HepG2 (cell line): ENCODE data around the gene LRRC45. TPM values are rescaled to one million over a fixed set of nuclear protein-coding genes. Genes with fewer than 3 reads are reported as not detected.

Source experiments
- ATAC-seq: fragments of 200-7000 bp; cut with Tn5 transposase; 3 replicates; pipeline ENCODE4 v1.9.1; 2020; ENCODE audit warnings: mild to moderate bottlenecking, moderate library complexity
- BruUV-seq: library from RNA; stranded (reverse); fragments of 400-500 nt; replicated peaks from 2 replicates; lab custom pipeline; 2021; lab: Mats Ljungman, UMichigan
- CTCF ChIA-PET: fragments of 300-600 bp; formaldehyde crosslinking; extraction: SDS; loops from one replicate; lab custom pipeline; 2021; ENCODE audit warnings: low total read pairs, inconsistent platforms, low intra/inter-chr PET ratio; lab: Yijun Ruan, JAX
- POLR2A ChIA-PET: fragments of 350-600 bp; sonication (Branson Sonifier 250); formaldehyde crosslinking; loops from one replicate; lab custom pipeline; 2020; ENCODE audit warnings: antibody characterized with exemption, inconsistent platforms; lab: Yijun Ruan, JAX
- DNase-seq: peaks from one replicate; pipeline ENCODE4 v3.0.0-alpha.2; 2015; ENCODE audit warnings: low spot score
- FAIRE-seq: peaks from 3 replicates; lab custom pipeline; 2011; peaks lifted over from hg19 to GRCh38; lab: Jason Lieb, UNC
- H2AFZ ChIP-seq: one replicate; pipeline ENCODE4 v1.6.1; 2011; ENCODE audit warnings: low read length, inconsistent platforms
- H3K27ac ChIP-seq: fragments of 300-600 bp; 3 replicates; pipeline ENCODE4 v1.8.0; 2011; ENCODE audit warnings: mixed run types, mild to moderate bottlenecking, mixed read lengths, low read length, inconsistent platforms; ENCODE audit not compliant: insufficient read depth; ENCODE audit errors: extremely low read length
- H3K27me3 ChIP-seq, 2 experiments: fragments of 200-600 bp in 1 of 2; 2 replicates in 1 of 2; 3 replicates in 1 of 2; pipeline versions ENCODE4 v1.6.0 to v1.8.0; 2011; ENCODE audit warnings: low read length in 2 of 2, mild to moderate bottlenecking in 2 of 2, moderate library complexity in 2 of 2, inconsistent platforms in 1 of 2; ENCODE audit not compliant: insufficient read depth in 2 of 2, control insufficient read depth in 1 of 2
- H3K36me3 ChIP-seq, 2 experiments: fragments of 200-600 bp in 1 of 2; replicated peaks in 1 of 2; 2 replicates in 1 of 2; 3 replicates in 1 of 2; pipeline versions ENCODE4 v1.5.1 to v1.8.0; 2011; ENCODE audit warnings: low read length in 2 of 2, inconsistent platforms in 1 of 2; ENCODE audit not compliant: insufficient read depth in 2 of 2, control insufficient read depth in 1 of 2
- H3K4me1 ChIP-seq: 2 replicates; pipeline ENCODE4 v1.5.1; 2012; ENCODE audit warnings: low read length, inconsistent platforms; ENCODE audit not compliant: insufficient read depth
- H3K4me2 ChIP-seq: 2 replicates; pipeline ENCODE4 v1.6.0; 2011; ENCODE audit warnings: low read depth, low read length, inconsistent platforms
- H3K4me3 ChIP-seq, 3 experiments: fragments of 200-600 bp in 1 of 3; sonication (generic), shearing (Covaris generic) in 1 of 3; replicated peaks in 1 of 3; 2 replicates each; pipeline ENCODE4 v1.5.1; 2011 to 2016; ENCODE audit warnings: low read length in 3 of 3, inconsistent platforms in 2 of 3, low read depth in 2 of 3, mild to moderate bottlenecking in 2 of 3, control low read depth in 1 of 3, mixed read lengths in 1 of 3; ENCODE audit not compliant: insufficient read depth in 1 of 3
- H3K79me2 ChIP-seq: one replicate; pipeline ENCODE4 v1.6.1; 2011; ENCODE audit warnings: low read length, inconsistent platforms; ENCODE audit not compliant: insufficient read depth
- H3K9ac ChIP-seq: 2 replicates; pipeline ENCODE4 v1.6.0; 2011; ENCODE audit warnings: mild to moderate bottlenecking, low read depth, low read length, inconsistent platforms; ENCODE audit not compliant: insufficient read depth
- H3K9me3 ChIP-seq: 2 replicates; pipeline ENCODE4 v1.5.1; 2012; ENCODE audit warnings: mild to moderate bottlenecking, low read length
- H4K20me1 ChIP-seq: 2 replicates; pipeline ENCODE4 v1.6.0; 2011; ENCODE audit warnings: inconsistent platforms, mild to moderate bottlenecking, low read length, moderate library complexity; ENCODE audit not compliant: insufficient read depth
- KAT7 ChIP-seq: IDR thresholded peaks from 2 replicates; pipeline ENCODE4 v1.6.1; 2018; ENCODE audit warnings: borderline replicate concordance, missing compliant biosample characterization
- KDM3A ChIP-seq: IDR thresholded peaks from 2 replicates; pipeline ENCODE4 v1.6.1; 2018; ENCODE audit warnings: low read depth, missing compliant biosample characterization
- MYC ChIP-seq: sonication (generic); formaldehyde crosslinking; IDR thresholded peaks from 2 replicates; pipeline ENCODE4 v1.9.0; 2021; ENCODE audit warnings: missing genetic modification reagents, borderline replicate concordance
- ZBTB7B ChIP-seq: sonication (generic); formaldehyde crosslinking; IDR thresholded peaks from 2 replicates; pipeline ENCODE4 v1.4.0; 2020; ENCODE audit warnings: missing genetic modification reagents
- ZMAT3 ChIP-seq: sonication (generic); formaldehyde crosslinking; conservative IDR thresholded peaks from 2 replicates; pipeline ENCODE4 v1.7.0; 2021; ENCODE audit warnings: missing genetic modification reagents
- ZNF20 ChIP-seq: sonication (generic); formaldehyde crosslinking; IDR thresholded peaks from 2 replicates; pipeline ENCODE4 v1.4.0; 2020; ENCODE audit warnings: mild to moderate bottlenecking, moderate library complexity, missing genetic modification reagents
- ZNF232 ChIP-seq: sonication (generic); formaldehyde crosslinking; IDR thresholded peaks from 2 replicates; pipeline ENCODE4 v1.4.0; 2020; ENCODE audit warnings: missing genetic modification reagents, borderline replicate concordance
- ZNF709 ChIP-seq: sonication (generic); formaldehyde crosslinking; IDR thresholded peaks from 2 replicates; pipeline ENCODE4 v1.5.0; 2020; ENCODE audit warnings: mild to moderate bottlenecking, missing genetic modification reagents
- WGBS: methylation state at CpG from one replicate; pipeline ENCODE4 v1.1.6; 2017; ENCODE audit warnings: low lambda C conversion rate; 5-methylcytosine and 5-hydroxymethylcytosine counted together
- in situ Hi-C: cut with HindIII; loops from 2 replicates; pipeline ENCODE4 v1.10.0; 2017; ENCODE audit warnings: low pct_unique_long_range_greater_than_20kb; ENCODE audit not compliant: extremely low pct_ligation_motif_present
- intact Hi-C: fragments of 100-400 bp; cut with micrococcal nuclease; formaldehyde crosslinking; loops from one replicate; pipeline ENCODE4 v1.10.0; 2022; ENCODE audit not compliant: unreplicated experiment
- polyA plus RNA-seq, 8 experiments: library from polyadenylated mRNA; depleted of rRNA in 3 of 8; stranded (reverse) in 7 of 8; unstranded in 1 of 8; fragments of >200 nt; fragmentation: Illumina TruSeq in 4 of 8; extraction: Trizol in 4 of 8; gene quantifications; 2 replicates each; pipeline versions ENCODE4 v1.2.1 to v1.2.3, GENCODE V29; 2011 to 2016; ENCODE audit warnings: low read depth in 4 of 8, missing spikeins in 1 of 8, mixed read lengths in 1 of 8; ENCODE audit not compliant: insufficient read depth in 1 of 8
- total RNA-seq, 5 experiments: library from RNA; depleted of rRNA; stranded (reverse); fragments of >200 nt; fragmentation: Illumina TruSeq; extraction: Trizol; gene quantifications; 2 replicates each; pipeline ENCODE4 v1.2.3, GENCODE V29; 2016; ENCODE audit warnings: low read depth in 1 of 5
- TF ChIP-seq, protein P1 (sequence below): sonication (generic); formaldehyde crosslinking; conservative IDR thresholded peaks from 2 replicates; pipeline ENCODE4 v1.8.0; 2022; ENCODE audit warnings: low read depth, missing genetic modification reagents
- TF ChIP-seq, protein P2 (sequence below): sonication (generic); formaldehyde crosslinking; IDR thresholded peaks from 2 replicates; pipeline ENCODE4 v1.9.0; 2022; ENCODE audit warnings: low read depth, missing genetic modification reagents
- TF ChIP-seq, protein P3 (sequence below): sonication (generic); formaldehyde crosslinking; IDR thresholded peaks from 2 replicates; pipeline ENCODE4 v1.5.0; 2020; ENCODE audit warnings: mild to moderate bottlenecking, low read depth, missing genetic modification reagents, borderline replicate concordance
- TF ChIP-seq, protein P4 (sequence below): sonication (generic); formaldehyde crosslinking; conservative IDR thresholded peaks from 2 replicates; pipeline ENCODE4 v1.4.0; 2020; ENCODE audit warnings: missing genetic modification reagents
- TF ChIP-seq, protein P5 (sequence below): sonication (generic); IDR thresholded peaks from 2 replicates; pipeline ENCODE4 v1.6.1; 2016; ENCODE audit warnings: low read depth, borderline replicate concordance
- TF ChIP-seq, protein P6 (sequence below): sonication (generic); formaldehyde crosslinking; IDR thresholded peaks from 2 replicates; pipeline ENCODE4 v1.4.0; 2020; ENCODE audit warnings: mild to moderate bottlenecking, missing genetic modification reagents

The LRRC45 gene
- total and polyA plus RNA-seq, 2 of the 13 experiments (the other 11 are each of a cell fraction or from before 2014, with no cell fraction given), result 11.6 to 48.1 TPM

DNA sequence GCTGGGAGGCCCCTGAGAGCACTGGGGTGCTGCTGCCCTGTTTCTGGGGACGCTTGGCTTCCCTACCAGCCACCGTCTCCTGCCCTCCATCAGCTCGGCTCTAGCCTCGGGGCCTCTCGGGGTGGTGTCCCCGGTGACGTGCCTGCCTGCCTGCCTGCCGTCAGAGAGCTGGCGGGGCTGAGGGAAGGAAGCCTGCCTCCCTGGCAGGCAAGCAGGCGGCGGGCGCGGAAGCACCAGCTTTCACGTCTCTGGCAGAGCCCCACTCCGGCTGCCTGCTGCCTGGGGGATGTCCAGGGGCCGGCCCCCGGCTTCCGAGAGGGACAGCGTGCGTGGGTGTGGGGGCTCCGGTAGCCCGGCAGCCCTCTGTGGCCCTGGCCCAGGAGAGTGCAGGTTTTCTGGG, 9.8 kb upstream of the LRRC45 start (continued):
- TF ChIP-seq, protein P1, sequence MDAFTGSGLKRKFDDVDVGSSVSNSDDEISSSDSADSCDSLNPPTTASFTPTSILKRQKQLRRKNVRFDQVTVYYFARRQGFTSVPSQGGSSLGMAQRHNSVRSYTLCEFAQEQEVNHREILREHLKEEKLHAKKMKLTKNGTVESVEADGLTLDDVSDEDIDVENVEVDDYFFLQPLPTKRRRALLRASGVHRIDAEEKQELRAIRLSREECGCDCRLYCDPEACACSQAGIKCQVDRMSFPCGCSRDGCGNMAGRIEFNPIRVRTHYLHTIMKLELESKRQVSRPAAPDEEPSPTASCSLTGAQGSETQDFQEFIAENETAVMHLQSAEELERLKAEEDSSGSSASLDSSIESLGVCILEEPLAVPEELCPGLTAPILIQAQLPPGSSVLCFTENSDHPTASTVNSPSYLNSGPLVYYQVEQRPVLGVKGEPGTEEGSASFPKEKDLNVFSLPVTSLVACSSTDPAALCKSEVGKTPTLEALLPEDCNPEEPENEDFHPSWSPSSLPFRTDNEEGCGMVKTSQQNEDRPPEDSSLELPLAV (CRISPR knock-in tag), result no peak
- no peak for TF ChIP-seq ZNF709 (CRISPR knock-in tag)
- TF ChIP-seq, protein P2, sequence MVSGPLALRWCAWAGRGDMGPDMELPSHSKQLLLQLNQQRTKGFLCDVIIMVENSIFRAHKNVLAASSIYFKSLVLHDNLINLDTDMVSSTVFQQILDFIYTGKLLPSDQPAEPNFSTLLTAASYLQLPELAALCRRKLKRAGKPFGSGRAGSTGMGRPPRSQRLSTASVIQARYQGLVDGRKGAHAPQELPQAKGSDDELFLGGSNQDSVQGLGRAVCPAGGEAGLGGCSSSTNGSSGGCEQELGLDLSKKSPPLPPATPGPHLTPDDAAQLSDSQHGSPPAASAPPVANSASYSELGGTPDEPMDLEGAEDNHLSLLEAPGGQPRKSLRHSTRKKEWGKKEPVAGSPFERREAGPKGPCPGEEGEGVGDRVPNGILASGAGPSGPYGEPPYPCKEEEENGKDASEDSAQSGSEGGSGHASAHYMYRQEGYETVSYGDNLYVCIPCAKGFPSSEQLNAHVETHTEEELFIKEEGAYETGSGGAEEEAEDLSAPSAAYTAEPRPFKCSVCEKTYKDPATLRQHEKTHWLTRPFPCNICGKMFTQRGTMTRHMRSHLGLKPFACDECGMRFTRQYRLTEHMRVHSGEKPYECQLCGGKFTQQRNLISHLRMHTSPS (CRISPR knock-in tag), result no peak
- TF ChIP-seq, protein P3, sequence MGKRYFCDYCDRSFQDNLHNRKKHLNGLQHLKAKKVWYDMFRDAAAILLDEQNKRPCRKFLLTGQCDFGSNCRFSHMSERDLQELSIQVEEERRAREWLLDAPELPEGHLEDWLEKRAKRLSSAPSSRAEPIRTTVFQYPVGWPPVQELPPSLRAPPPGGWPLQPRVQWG (CRISPR knock-in tag), result no peak

DNA sequence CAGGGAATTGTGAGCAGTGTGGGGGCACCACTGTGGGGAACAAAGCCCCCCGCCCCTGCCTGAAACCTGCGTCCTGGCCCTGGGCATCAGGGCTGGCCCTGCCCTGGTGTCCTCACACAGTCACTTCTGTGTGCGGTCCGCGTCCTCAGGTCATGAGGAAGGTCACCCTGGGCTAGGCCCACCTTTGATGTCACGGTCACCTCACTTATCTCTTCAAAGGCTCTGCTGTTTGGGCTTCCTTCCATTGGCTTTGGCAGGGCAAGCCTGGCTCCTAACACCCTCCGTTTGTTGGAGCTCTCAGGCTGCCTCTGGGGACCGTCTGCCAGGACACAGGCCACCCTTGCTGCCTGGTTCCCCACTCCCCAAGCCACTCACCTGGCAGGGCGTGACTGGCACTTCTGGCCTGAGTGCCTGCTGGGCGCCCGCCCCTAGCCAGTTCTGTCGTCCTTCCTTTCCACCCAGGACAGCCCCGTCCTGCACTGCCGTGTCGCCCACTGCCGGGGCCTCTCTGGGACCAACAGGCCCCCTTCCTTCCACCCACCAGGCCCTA, 9.3 kb upstream of the LRRC45 start:
- in situ Hi-C loops, result no loop called here
- DNase-seq, result peak; percentile 79
- 0 out of 2 replicates have a peak, but pooled peaks have one; percentile 18 for TF ChIP-seq ZNF232
- TF ChIP-seq, protein P4, sequence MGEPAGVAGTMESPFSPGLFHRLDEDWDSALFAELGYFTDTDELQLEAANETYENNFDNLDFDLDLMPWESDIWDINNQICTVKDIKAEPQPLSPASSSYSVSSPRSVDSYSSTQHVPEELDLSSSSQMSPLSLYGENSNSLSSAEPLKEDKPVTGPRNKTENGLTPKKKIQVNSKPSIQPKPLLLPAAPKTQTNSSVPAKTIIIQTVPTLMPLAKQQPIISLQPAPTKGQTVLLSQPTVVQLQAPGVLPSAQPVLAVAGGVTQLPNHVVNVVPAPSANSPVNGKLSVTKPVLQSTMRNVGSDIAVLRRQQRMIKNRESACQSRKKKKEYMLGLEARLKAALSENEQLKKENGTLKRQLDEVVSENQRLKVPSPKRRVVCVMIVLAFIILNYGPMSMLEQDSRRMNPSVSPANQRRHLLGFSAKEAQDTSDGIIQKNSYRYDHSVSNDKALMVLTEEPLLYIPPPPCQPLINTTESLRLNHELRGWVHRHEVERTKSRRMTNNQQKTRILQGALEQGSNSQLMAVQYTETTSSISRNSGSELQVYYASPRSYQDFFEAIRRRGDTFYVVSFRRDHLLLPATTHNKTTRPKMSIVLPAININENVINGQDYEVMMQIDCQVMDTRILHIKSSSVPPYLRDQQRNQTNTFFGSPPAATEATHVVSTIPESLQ, result no peak
- 0 out of 2 replicates have a peak, but pooled peaks have one; percentile 50 for TF ChIP-seq ZMAT3 (CRISPR knock-in tag)
- no peak for TF ChIP-seq MYC (CRISPR knock-in tag)
- TF ChIP-seq, protein P5, sequence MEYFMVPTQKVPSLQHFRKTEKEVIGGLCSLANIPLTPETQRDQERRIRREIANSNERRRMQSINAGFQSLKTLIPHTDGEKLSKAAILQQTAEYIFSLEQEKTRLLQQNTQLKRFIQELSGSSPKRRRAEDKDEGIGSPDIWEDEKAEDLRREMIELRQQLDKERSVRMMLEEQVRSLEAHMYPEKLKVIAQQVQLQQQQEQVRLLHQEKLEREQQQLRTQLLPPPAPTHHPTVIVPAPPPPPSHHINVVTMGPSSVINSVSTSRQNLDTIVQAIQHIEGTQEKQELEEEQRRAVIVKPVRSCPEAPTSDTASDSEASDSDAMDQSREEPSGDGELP, result peak; percentile 32; the same call in 1 of the 2 replicates
- TF ChIP-seq ZNF20, result no peak
- no peak for TF ChIP-seq KDM3A (CRISPR knock-in tag)
- no peak for TF ChIP-seq ZBTB7B (CRISPR knock-in tag)
- TF ChIP-seq, protein P6, sequence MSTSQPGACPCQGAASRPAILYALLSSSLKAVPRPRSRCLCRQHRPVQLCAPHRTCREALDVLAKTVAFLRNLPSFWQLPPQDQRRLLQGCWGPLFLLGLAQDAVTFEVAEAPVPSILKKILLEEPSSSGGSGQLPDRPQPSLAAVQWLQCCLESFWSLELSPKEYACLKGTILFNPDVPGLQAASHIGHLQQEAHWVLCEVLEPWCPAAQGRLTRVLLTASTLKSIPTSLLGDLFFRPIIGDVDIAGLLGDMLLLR (CRISPR knock-in tag), result no peak
- TF ChIP-seq KAT7, result no peak

More for the DNA sequence above, 9.3 kb upstream of the LRRC45 start:
- ATAC-seq (peak; percentile 1; the same call in 2 of the 3 replicates), FAIRE-seq (peak; percentile 44)
- H3K27me3 ChIP-seq, result no peaks in the 10 kb centered on the region
- no peaks in the 10 kb centered on the region for H3K9me3 ChIP-seq
- no peak overlapping the region; a peak in 1 of 6 replicates for H3K4me3 ChIP-seq
- CTCF ChIA-PET, result no interaction called here
- no TSS peak for BruUV-seq
- peak overlapping the region; percentile 53 for H3K9ac ChIP-seq
- H3K4me1 ChIP-seq, result peaks cover 97% of the 10 kb centered on the region
- H2AFZ ChIP-seq, result no peak overlapping the region
- WGBS, result 83% methylated on average over 13 of the region's 16 CpGs
- H3K79me2 ChIP-seq, result no peaks in the 10 kb centered on the region
- peak overlapping the region; percentile 68 for H3K27ac ChIP-seq
- intact Hi-C loops, result no loop called here
- no peaks in the 10 kb centered on the region for H4K20me1 ChIP-seq
- peaks cover 37 to 42% of the 10 kb centered on the region in 2 experiments for H3K36me3 ChIP-seq
- POLR2A ChIA-PET, result interaction anchor here (1.1 to 14.1 kb wide), 5 partner anchors 9 to 54 kb away, joined by 3 to 470 read pairs (median 8); partner anchors contain the start of genes CENPX, DCXR, LRRC45 and NOTUM
- H3K4me2 ChIP-seq, result no peak overlapping the region
